HG02870 (cell line): ENCODE results near the gene SCYL1.

Source experiments
- ATAC-seq: cut with Tn5 transposase; IDR thresholded peaks from one replicate; pipeline ENCODE4 v1.9.1; 2021; ENCODE audit warnings: mild to moderate bottlenecking, moderate library complexity; ENCODE audit not compliant: unreplicated experiment

Gene SCYL1

GRCh38 chr11:65524741-65525545 lies at the start of gene SCYL1:
Gene SCYL1 (plus strand): TSS chr11:65525083. CDS start chr11:65525154, 71 bp downstream.
- peak; percentile 50 for ATAC-seq

GRCh38 chr11:65476632-65477148 lies 48.2 kb upstream of the SCYL1 start:
- ATAC-seq: no peak

- ATAC-seq: peak; percentile 81
These were observed 47.5 kb upstream of the SCYL1 start for GRCh38 chr11:65477149-65477965.

- no peak for ATAC-seq
These were observed 46.3 kb upstream of the SCYL1 start for GRCh38 chr11:65478388-65479183.

DNA sequence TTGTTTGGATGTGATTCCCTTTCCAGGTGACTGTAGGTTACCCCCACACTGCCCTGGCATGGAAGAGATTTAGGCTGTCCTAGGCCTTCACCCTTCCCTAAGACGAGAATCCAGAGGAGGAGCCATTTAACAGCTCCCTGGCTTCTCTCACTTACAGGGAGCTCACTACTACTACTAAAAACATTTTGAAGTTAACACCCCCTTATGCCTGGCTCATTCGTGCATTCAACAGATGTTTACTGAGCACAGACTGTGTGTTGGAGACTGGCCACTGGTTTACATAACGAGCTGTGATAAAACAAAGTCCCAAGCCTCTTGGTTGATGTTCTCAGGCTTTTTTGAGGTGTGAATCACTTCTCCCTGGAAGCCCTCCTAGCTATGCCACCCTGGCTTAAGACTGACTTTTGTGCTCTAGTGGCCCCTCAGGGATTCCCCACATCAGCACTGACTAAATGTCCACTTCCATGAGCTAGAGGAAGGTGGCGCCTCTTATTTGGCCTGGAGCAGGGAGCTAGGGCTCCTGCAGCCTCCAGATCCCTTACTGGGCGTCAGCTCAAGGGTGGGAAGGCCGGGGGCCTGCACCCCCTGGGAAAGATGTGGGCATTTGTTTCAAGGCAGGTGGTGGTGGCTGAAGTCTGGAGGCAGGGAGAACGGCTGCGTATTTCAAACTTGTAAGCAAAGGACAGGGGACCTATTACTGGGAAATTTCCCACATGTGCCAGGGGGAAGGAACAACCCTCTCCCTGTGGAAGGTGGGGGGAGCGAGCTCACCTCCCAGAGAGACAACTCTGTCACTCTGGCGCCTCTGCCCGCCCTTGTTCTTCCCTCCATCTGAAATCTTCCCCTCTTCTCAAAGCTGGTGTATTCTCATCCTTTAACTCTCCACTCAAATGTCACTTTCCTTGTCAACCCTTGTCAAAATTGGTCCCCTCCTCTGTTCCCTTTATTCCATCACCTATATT lies 45.4 kb upstream of the SCYL1 start:
- ATAC-seq: no peak

GRCh38 chr11:65482306-65482850 lies 42.5 kb upstream of the SCYL1 start:
- no peak for ATAC-seq

DNA sequence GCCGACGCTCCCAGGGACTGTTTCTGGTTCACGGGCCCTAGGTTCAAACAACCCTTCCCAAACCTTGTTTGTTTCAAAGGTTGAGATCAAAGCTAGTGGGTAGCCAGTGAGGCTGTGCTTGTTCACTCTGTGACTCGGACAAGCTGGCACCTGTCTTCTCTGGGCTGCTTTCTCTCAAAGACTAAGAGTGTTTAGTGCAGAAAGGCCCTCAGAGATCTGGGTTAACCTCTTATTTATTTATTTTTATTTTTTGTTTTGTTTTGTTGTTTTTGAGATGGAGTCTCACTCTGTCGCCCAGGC lies 39.0 kb upstream of the SCYL1 start:
- no peak for ATAC-seq

DNA sequence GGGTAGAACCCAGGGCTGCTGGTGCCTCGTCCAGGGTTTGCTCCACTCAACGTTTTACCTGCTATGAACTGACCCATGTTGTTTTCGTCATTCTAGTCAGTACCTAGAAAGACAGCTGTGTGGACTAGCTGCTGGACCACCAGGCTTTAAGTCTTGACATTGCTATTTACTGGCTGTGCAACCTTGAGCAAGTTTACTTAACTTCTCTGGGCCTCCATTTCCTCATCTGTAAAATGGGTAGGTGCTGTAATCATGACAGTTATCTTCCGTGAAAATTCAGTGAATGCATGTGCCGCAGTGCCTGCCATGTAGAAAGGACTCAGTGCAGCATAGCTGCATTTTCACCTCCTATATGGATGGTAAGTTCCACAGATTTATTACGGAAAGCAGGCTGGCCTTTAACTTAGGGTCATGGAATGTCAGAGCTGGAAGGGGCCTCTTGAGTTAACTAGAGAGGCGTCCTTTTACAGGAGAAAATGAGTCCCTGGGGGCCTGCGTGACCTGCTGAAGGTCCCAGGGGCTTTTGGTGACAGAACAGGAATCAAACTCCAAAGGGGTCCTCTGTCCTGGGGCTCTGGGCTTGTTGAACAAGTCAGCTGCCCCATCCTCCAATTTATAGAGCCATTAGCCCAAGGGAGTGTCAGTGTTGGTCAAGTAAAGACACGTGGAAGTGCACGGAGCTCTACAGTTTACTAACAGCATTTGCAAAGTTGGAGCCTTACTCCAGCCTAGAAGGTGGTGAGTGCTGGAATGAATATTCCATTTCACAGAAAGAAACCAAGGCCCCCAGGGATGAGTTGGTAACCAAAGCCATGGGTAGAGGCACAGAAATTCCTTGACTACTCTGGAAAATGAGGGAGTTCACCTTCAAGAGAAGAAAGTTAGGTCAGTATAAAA lies 38.1 kb upstream of the SCYL1 start:
- no peak for ATAC-seq

GRCh38 chr11:65487467-65488272 lies 37.2 kb upstream of the SCYL1 start:
- peak; percentile 49 for ATAC-seq

GRCh38 chr11:65488273-65489034 lies 36.4 kb upstream of the SCYL1 start:
- ATAC-seq: no peak

- ATAC-seq: no peak
These were observed 35.7 kb upstream of the SCYL1 start for GRCh38 chr11:65489035-65489705.

- ATAC-seq: no peak
These were observed 35.1 kb upstream of the SCYL1 start for GRCh38 chr11:65489706-65490320.

GRCh38 chr11:65491163-65491465 lies 33.8 kb upstream of the SCYL1 start:
- no peak for ATAC-seq

DNA sequence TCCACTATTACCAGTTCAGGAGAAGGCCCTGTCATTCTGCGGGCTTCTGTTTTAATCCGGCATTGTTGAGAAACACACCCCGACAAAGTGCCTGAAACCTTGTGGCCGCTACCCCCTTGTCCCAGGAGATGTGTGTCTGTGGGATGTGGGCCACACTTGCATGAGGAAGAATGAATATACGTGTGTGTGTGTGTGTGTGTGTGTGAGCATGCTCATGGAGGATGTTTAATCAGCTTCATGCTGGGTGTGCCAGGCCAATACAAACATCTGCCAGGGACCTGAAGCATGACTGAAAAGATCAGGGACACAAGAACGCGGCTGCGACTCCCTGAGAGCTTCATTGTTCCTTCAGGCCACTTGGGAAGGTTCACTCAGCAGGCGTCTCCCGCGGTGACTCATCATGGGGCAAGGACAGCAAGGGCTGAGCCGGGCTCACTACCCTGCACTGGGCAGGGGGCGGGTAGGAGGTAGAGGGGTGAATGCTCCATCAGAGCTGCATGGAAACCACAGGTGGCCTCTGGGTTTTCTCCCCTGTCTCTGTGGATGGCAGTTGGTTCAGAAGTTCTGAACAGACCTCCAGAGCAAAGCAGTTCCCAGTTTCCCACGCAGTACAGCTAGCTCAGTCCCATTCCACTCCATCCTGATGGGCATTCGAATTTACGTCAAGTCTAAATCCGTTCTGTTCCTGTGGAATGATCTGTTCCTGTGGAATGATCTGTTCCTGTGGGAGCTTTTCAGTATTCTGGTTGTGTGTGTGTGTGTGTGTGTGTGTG lies 33.1 kb upstream of the SCYL1 start:
- no peak for ATAC-seq

DNA sequence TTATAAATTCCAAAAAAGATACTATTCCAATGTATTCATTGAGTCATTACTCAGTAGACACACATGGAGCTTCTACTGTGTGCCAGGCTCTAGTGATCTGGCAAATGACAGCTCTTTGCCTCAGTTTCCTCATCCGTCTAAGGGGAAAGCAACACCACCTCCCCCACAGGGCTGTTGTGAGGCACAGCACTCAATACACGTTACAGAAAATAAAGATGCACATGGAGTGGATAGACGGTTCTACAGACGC lies 32.6 kb upstream of the SCYL1 start:
- no peak for ATAC-seq
